T follicular helper cell (primary cell): ENCODE results near the gene PSG3.
"Not testable (repeated sequence)": the region's sequence is repeated elsewhere in the genome, so short reads cannot be mapped to it uniquely, and the experiment has no call there.

Experiments
- DNase-seq: peaks from one replicate; pipeline ENCODE4 v3.0.0-alpha.2; 2020; ENCODE audit warnings: low read depth

Gene PSG3

GRCh38 chr19:42695811-42696503 is 44.3 kb downstream of the PSG3 start:
- no peak for DNase-seq

- no peak for DNase-seq
Observed at GRCh38 chr19:42693760-42694350, 46.4 kb downstream of the PSG3 start.

GRCh38 chr19:42683917-42684513 is 56.3 kb downstream of the PSG3 start:
- DNase-seq, result no peak

- DNase-seq, result not testable (repeated sequence)
Observed at GRCh38 chr19:42676326-42676725, 64.0 kb downstream of the PSG3 start.

GRCh38 chr19:42674549-42674948 is 65.7 kb downstream of the PSG3 start:
- not testable (repeated sequence) for DNase-seq
